Esophagus muscularis mucosa (tissue), 3 donors: ENCODE data around the gene FAM111B.

ENCODE experiments used
- POLR2A ChIP-seq: fragments of 450-650 bp; IDR thresholded peaks from one replicate; pipeline ENCODE4 v1.6.1; 2017; ENCODE audit warnings: antibody characterized with exemption, moderate library complexity, mild to moderate bottlenecking, low read depth
- TF ChIP-seq, protein P1 (sequence below), 3 experiments: fragments of 200-600 bp in 2 of 3; fragments of 450-650 bp in 1 of 3; sonication (generic) in 2 of 3; IDR thresholded peaks; one replicate each; pipeline ENCODE4 v1.5.1; 2017 to 2019; ENCODE audit warnings: antibody characterized with exemption in 3 of 3, mild to moderate bottlenecking in 2 of 3, moderate library complexity in 1 of 3

DNA sequence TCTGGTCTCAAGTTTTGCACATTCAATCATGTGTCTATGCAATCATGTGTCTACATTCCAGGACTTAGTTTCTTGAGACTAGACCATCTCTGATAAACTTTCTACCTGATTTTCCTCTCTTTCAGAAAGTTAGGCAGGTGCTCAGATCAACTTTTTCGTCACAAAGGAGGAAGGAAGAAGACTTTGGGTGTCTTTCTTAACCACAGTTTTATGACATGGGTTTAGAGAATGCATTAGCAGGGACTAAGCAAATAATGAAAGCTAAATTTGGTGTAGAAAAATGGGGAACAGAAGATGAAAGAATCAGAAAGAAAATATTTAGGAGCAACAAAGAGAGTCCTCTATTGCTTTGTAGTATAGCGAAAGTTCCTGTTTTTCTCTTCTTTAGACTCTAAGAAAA is 28.6 kb upstream of the FAM111B start:
- TF ChIP-seq, protein P1, sequence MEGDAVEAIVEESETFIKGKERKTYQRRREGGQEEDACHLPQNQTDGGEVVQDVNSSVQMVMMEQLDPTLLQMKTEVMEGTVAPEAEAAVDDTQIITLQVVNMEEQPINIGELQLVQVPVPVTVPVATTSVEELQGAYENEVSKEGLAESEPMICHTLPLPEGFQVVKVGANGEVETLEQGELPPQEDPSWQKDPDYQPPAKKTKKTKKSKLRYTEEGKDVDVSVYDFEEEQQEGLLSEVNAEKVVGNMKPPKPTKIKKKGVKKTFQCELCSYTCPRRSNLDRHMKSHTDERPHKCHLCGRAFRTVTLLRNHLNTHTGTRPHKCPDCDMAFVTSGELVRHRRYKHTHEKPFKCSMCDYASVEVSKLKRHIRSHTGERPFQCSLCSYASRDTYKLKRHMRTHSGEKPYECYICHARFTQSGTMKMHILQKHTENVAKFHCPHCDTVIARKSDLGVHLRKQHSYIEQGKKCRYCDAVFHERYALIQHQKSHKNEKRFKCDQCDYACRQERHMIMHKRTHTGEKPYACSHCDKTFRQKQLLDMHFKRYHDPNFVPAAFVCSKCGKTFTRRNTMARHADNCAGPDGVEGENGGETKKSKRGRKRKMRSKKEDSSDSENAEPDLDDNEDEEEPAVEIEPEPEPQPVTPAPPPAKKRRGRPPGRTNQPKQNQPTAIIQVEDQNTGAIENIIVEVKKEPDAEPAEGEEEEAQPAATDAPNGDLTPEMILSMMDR (IDR thresholded peaks at IDR 0.05) = no peak
- TF ChIP-seq POLR2A = no peak
